Measurements from ENCODE around the gene CD81.
"Not testable (repeated sequence)": the region's sequence is repeated elsewhere in the genome, so short reads cannot be mapped to it uniquely, and the experiment has no call there.

The CD81 gene

DNA sequence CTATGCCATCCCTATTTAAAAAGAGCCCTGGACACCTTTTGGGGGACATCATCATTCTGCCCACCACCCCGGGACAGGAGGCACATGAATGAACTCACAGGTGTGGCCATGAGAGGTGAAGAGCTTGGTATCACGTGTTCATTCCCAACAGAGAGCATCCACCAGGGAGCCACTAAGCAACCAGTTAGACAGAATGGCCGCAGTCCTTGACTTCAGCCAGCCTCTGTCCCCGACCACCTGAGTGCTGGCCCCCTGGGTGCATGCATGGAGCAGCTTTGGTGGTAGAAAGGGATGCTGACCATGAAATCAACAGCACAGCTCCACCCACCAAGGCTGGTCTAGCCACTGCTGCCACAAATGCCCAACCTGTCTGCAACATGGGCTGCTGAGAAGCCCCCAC is 31.1 kb upstream of the CD81 start:
- Mint-ChIP-seq H3K4me3 (no peak overlapping the region), H3K9me3 (peaks cover 30% of the 10 kb centered on the region), H3K4me1 (ENCODE audit: low read depth) (no peaks in the 10 kb centered on the region), H3K27me3 (peaks cover 51% of the 10 kb centered on the region), H3K36me3 (ENCODE audit: low read depth) (no peaks in the 10 kb centered on the region), H3K27ac (no peak overlapping the region)
- intact Hi-C loops (cut with micrococcal nuclease): no loop called here

DNA sequence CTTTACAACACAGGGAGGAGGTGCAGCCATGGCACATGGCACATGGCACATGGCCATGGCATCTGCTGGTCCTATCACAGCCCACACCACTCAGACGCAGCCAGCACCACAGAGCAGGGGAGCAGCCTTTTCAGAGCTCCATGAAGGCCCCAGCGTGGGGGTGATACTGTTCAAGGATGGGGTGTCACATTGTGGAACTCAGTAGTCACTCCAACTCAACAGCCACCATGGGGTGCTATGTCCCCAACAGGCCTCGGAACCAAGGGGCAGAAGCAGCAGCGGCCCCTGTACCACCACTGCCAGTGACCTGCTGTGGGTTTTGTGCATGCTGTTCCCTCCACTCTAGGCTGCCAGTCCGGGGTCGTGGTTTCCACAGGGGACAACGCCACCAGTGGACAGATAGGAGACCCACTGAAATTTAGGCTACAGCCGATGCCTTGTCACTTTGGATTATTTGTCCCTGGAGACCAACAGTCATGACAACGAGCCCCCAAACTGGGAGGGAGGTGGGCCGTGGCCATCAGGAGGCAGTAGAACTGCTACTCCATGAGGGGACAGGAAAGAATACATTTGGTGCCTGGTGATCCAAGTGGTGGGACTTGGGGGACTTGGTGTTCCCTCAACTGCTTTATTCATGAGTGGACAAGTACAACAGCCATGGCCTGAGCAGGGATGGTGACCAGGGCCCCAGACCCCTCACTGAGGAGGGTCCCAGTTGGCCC is 30.4 kb upstream of the CD81 start:
- intact Hi-C loops (cut with micrococcal nuclease): no loop called here
- H3K4me3 Mint-ChIP-seq: no peak overlapping the region
- peaks cover 30% of the 10 kb centered on the region for H3K9me3 Mint-ChIP-seq
- peaks cover 53% of the 10 kb centered on the region for H3K27me3 Mint-ChIP-seq
- H3K36me3 Mint-ChIP-seq (ENCODE audit: low read depth): no peaks in the 10 kb centered on the region
- no peaks in the 10 kb centered on the region for H3K4me1 Mint-ChIP-seq (ENCODE audit: low read depth)
- no peak overlapping the region for H3K27ac Mint-ChIP-seq

DNA sequence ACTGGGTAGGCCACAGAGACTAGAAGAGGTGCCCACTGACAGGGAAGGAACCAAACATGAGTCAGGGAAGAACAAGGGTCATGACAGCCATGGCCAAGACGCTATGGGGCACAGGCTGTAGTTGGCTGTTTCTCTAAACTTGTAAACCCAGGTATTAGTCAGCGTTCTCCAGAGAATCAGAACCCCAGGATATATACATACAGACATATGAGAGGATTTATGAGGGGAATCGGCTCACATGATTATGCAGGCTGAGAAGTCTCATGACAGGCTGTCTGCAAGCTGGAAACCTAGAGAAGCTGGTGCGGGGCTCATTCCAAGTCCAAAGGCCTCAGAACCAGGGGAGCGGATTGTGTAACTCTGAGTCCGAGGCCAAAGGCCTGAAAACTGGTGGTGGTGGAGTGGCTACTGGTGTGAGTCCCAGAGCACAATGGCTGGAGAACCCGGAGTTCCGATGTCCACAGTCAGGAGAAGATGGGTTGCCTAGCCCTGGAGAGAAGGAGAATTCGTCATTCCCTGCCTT is 29.7 kb upstream of the CD81 start:
- Mint-ChIP-seq H3K4me1 (ENCODE audit: low read depth) (no peaks in the 10 kb centered on the region), H3K9me3 (peaks cover 30% of the 10 kb centered on the region), H3K27me3 (peaks cover 52% of the 10 kb centered on the region), H3K27ac (no peak overlapping the region), H3K4me3 (no peak overlapping the region), H3K36me3 (ENCODE audit: low read depth) (no peaks in the 10 kb centered on the region)
- intact Hi-C loops (cut with micrococcal nuclease): no loop called here

DNA sequence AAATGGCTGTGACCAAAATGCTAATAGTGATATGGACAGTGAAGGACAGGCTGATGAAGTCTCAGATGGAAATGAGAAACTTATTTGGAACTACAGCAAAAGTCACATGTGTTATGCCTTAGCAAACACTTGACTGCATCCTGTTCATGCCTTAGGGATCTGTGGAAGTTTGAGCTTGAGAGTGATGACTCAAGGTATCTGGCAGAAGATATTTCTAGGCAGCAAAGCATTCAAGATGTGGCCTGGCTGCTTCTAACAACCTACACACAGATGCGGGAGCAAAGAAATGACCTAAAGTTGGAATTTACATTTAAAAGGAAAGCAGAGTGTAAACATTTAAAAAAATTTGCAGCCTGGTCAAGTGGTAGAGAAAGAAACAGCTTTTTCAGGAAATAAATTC is 28.1 kb upstream of the CD81 start:
- H3K36me3 Mint-ChIP-seq (ENCODE audit: low read depth): no peaks in the 10 kb centered on the region
- peaks cover 58% of the 10 kb centered on the region for H3K27me3 Mint-ChIP-seq
- no peak overlapping the region for H3K27ac Mint-ChIP-seq
- no peak overlapping the region for H3K4me3 Mint-ChIP-seq
- H3K4me1 Mint-ChIP-seq (ENCODE audit: low read depth): no peaks in the 10 kb centered on the region
- peaks cover 19% of the 10 kb centered on the region for H3K9me3 Mint-ChIP-seq
- intact Hi-C loops (cut with micrococcal nuclease): no loop called here

DNA sequence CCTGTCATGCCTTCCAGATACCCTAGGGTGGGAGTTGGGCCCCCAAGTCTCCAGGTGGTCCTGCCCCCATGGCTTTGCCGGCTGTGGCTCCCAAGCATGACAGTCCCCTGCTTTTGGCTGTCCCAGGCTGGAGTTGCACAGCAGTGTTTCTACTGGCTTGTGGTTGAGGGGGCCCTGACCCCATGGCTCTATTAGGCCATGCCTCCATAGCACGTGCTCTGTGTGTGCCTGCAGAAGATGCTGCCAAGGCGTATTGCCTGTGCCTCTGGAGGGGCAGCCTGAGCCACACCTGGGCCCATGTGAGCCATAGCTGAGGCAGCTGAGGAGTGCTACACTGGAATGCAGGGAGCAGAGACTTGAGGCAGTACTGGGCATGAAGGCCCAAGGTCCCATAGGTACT is 25.4 kb upstream of the CD81 start:
- Mint-ChIP-seq H3K27ac (no peak overlapping the region), H3K4me3 (no peak overlapping the region), H3K4me1 (ENCODE audit: low read depth) (no peaks in the 10 kb centered on the region), H3K27me3 (peaks cover 47% of the 10 kb centered on the region), H3K36me3 (ENCODE audit: low read depth) (no peaks in the 10 kb centered on the region), H3K9me3 (no peaks in the 10 kb centered on the region)
- intact Hi-C loops (cut with micrococcal nuclease): no loop called here

DNA sequence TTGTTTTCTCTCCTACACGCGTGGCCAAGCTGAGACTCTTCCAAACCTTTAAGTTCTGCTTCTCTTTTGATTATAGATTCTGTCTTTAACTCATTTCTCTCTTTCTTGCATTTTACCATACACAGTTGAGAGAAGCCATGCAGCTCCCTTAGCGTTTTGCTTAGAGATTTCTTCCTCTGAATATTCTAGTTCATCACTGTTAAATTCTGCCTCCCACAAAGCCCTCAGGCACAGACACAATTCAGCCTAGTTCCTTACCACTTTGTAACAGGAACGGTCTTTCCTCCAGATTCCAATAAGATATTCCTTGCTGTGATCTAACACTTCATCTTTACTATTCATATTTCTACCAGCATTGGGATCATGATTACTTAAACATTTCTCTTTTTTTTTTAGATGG is 24.7 kb upstream of the CD81 start:
- Mint-ChIP-seq H3K27ac (no peak overlapping the region), H3K36me3 (ENCODE audit: low read depth) (no peaks in the 10 kb centered on the region), H3K9me3 (no peaks in the 10 kb centered on the region), H3K4me1 (ENCODE audit: low read depth) (no peaks in the 10 kb centered on the region), H3K4me3 (no peak overlapping the region), H3K27me3 (peaks cover 48% of the 10 kb centered on the region)
- intact Hi-C loops (cut with micrococcal nuclease): no loop called here

DNA sequence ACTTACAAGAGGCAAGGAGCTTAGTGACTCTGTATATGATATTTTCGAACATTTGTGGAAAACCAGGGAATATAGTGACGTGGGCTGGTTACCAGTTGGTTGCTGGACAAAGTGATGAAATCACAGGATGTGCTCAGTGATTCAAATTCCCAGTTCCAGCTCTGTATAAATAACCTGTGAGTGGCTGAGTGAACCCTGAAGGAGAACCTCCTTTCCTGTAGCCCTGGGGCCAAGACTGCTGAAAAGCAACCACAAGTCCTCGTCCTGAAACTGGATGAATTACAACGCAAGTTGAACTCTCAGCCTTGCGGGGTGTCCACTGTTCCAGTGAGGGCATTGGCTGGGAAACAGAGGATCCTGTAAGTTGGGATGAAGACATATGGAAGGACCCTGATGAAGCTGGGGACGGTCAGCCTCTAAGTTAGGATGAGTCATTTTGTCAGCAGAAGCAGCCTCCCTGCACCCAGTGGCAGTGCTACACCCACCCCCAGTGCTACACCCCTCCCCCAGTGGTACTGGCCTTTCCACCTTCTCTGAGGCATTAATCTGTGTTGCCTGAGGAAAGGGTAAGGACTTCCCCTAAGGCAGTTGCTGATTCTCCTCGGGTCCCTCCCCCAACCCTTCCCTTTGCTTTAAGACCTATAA is 22.0 kb upstream of the CD81 start:
- intact Hi-C loops (cut with micrococcal nuclease): no loop called here

DNA sequence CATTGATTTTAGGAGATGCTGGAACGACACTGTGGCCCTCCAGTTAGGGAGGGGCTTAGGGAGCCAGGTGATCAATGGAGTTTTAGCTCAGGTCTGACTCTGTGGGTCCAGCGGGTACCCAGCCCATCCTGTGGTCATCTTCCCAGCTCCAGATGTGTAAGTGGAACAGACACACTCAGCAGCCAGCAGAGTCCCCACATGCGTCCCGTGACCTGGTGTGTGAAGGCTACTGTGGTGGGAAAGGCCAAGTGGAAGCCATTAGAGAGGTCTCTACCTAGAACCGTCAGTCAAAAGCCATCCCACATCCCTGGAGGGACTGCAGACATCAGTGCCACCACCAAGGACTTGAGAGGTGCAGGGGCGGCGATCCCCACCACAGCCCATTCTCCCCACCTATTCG is 19.9 kb upstream of the CD81 start:
- Mint-ChIP-seq H3K27ac (no peak overlapping the region), H3K36me3 (ENCODE audit: low read depth) (no peaks in the 10 kb centered on the region), H3K4me1 (ENCODE audit: low read depth) (peaks cover 5% of the 10 kb centered on the region), H3K4me3 (no peak overlapping the region), H3K27me3 (peaks cover 50% of the 10 kb centered on the region), H3K9me3 (no peaks in the 10 kb centered on the region)
- intact Hi-C loops (cut with micrococcal nuclease): no loop called here

More for the DNA sequence above, 22.0 kb upstream of the CD81 start:
- Mint-ChIP-seq H3K27ac (no peak overlapping the region), H3K27me3 (peaks cover 47% of the 10 kb centered on the region), H3K4me1 (ENCODE audit: low read depth) (no peaks in the 10 kb centered on the region), H3K4me3 (no peak overlapping the region), H3K9me3 (no peaks in the 10 kb centered on the region), H3K36me3 (ENCODE audit: low read depth) (no peaks in the 10 kb centered on the region)

DNA sequence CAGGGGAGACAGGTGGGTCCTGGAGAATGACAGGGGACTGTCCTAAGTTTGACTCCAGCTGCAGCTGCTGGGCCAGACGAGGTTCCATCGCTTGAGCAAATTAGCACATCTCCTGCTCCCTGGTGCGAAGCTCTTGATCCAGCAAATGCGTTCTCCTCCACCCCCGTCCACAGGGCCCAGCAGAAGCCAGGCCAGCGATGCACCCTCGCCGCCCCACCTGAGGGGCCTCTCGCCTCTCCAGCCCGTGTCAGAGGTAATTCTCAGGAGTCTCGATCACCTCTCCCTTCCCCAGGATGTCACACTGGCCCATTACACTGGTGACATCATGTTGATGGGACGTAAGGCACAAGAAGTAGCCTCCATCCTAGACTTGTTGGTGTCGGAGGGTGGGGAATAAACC is 19.5 kb upstream of the CD81 start:
- H3K9me3 Mint-ChIP-seq; intact Hi-C loops (cut with micrococcal nuclease); H3K36me3 Mint-ChIP-seq (ENCODE audit: low read depth); H3K4me1 Mint-ChIP-seq (ENCODE audit: low read depth); H3K27ac Mint-ChIP-seq; H3K4me3 Mint-ChIP-seq: not testable (repeated sequence)
- H3K27me3 Mint-ChIP-seq: peaks cover 50% of the 10 kb centered on the region

DNA sequence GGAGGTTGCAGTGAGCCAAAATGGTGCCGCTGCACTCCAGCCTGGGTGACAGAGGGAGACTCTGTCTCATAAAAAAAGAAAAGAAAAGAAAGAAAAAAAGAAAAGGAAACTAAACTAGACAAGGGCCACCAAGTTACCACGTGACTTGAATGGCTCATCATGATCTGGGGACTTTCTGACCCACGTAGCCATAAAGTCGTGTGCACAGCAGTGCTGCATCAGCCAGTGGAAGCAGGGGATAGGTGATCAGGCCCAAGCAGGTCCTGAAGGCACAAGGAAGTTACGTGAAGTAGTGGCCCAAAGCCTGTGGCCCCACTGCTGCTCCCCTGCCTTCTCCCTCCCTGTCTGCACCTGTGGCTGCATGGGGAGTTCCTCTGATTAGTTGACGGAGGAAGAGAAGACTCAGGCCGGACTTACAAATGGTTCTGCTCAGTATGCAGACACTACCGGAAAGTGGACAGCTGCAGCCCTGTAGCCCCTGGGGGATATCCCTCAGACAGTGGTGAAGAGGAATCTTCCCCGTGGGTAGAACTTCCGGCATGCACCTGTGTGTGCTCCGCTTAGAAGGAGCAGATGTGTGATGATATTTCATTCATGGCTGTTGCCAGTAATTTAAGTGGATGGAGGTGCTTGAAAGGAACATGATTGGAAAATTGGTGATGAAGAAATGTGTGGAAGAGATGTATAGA is 18.2 kb upstream of the CD81 start:
- H3K4me1 Mint-ChIP-seq (ENCODE audit: low read depth): peaks cover 5% of the 10 kb centered on the region
- H3K9me3 Mint-ChIP-seq: no peaks in the 10 kb centered on the region
- peaks cover 48% of the 10 kb centered on the region for H3K27me3 Mint-ChIP-seq
- intact Hi-C loops (cut with micrococcal nuclease): no loop called here
- no peak overlapping the region for H3K27ac Mint-ChIP-seq
- H3K4me3 Mint-ChIP-seq: no peak overlapping the region
- no peaks in the 10 kb centered on the region for H3K36me3 Mint-ChIP-seq (ENCODE audit: low read depth)

DNA sequence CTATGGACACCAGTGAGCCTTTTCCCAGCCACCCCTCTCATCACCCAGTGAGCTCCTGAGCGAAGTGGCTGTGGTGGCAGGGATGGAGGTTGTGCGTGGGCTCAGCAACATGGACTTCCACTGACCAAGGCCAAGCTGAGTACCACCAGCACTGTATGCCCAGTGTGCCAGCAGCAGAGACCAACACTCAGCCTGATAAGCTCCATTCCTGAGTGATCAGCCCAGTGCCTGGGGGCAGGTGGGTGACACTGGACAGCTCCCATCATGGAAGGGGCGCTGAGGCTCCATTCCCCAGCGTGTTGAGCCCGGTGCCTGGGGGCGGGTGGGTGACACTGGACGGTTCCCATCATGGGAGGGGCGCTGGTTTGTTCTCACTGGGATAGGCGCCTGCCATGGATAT is 17.6 kb upstream of the CD81 start:
- Mint-ChIP-seq H3K4me1 (ENCODE audit: low read depth) (peaks cover 5% of the 10 kb centered on the region), H3K27ac (no peak overlapping the region), H3K27me3 (peaks cover 52% of the 10 kb centered on the region), H3K4me3 (no peak overlapping the region), H3K9me3 (no peaks in the 10 kb centered on the region), H3K36me3 (ENCODE audit: low read depth) (no peaks in the 10 kb centered on the region)
- intact Hi-C loops (cut with micrococcal nuclease): no loop called here

DNA sequence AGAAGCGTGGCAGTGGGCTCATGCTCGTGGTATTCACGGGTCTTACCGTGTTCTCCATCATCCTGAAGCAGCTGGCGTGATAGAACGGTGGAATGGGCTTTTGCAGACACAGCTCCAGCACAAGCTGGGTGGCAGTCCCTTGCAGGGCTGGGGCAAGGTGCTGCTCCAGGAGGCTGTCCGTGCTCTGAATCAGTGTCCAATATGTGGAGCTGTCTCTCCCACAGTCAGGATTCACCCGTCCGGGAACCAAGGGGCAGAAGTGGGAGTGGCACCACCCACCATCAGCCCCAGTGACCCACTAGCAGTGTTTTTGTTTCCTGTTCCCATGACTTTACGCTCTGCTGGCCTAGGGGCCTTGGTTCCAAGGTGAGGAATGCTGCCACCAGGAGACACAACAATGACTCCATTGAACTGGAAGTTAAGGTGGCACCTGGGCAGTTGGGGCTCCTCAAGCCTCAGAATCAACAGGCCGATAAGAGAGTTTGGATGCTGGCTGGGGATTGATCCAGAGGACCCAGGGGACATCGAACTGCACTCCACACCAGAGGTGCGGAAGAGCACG is 16.9 kb upstream of the CD81 start:
- intact Hi-C loops (cut with micrococcal nuclease): no loop called here
- Mint-ChIP-seq H3K4me1 (ENCODE audit: low read depth) (peaks cover 5% of the 10 kb centered on the region), H3K9me3 (no peaks in the 10 kb centered on the region), H3K27me3 (peaks cover 58% of the 10 kb centered on the region), H3K36me3 (ENCODE audit: low read depth) (no peaks in the 10 kb centered on the region), H3K4me3 (no peak overlapping the region), H3K27ac (no peak overlapping the region)

DNA sequence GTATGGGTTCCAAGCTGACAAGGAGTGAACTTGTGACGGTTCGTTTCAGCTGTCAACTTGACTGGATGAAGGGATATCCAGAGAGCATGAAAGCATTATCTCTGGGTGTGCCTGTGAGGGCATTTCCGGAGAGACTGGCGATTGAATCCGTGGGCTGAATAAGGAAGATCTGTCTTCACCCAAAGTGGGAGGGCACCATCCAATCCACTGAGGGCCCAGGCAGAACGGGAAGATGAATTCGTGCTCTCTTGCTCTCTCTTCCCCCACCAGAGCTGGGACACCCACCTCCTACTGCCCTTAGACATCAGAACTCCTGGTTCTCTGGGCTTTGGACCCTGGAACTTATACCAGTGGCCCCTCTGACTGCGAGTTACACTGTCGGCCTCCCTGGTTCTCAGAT is 15.5 kb upstream of the CD81 start:
- H3K27me3 Mint-ChIP-seq: peaks cover 67% of the 10 kb centered on the region
- H3K27ac Mint-ChIP-seq: no peak overlapping the region
- peaks cover 11% of the 10 kb centered on the region for H3K4me1 Mint-ChIP-seq (ENCODE audit: low read depth)
- intact Hi-C loops (cut with micrococcal nuclease): no loop called here
- H3K36me3 Mint-ChIP-seq (ENCODE audit: low read depth): no peaks in the 10 kb centered on the region
- H3K9me3 Mint-ChIP-seq: no peaks in the 10 kb centered on the region
- no peak overlapping the region for H3K4me3 Mint-ChIP-seq

DNA sequence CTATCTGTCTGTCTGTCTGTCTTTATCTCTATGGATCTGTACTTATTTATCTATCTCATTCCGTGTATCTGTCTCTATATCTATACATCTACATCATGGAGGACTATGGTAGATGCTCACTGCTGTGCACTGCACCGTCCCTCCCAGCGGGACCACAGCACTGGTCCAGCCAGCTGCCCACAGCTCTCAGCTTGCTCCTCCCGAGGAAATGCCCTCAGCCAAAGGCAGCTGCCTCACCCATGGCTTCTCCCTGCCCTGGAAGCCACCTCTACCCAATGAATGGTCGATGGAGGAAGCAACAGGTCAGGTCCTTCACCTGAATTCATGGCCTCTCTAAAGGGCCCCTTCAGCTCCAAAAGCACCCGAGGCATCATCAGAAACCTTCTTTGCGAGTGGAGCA is 14.7 kb upstream of the CD81 start:
- intact Hi-C loops (cut with micrococcal nuclease): no loop called here
- Mint-ChIP-seq H3K9me3 (no peaks in the 10 kb centered on the region), H3K4me3 (no peak overlapping the region), H3K4me1 (ENCODE audit: low read depth) (peaks cover 17% of the 10 kb centered on the region), H3K27me3 (peaks cover 74% of the 10 kb centered on the region), H3K36me3 (ENCODE audit: low read depth) (no peaks in the 10 kb centered on the region), H3K27ac (no peak overlapping the region)
